ENCODE measurements around the gene PBX3.

DNA sequence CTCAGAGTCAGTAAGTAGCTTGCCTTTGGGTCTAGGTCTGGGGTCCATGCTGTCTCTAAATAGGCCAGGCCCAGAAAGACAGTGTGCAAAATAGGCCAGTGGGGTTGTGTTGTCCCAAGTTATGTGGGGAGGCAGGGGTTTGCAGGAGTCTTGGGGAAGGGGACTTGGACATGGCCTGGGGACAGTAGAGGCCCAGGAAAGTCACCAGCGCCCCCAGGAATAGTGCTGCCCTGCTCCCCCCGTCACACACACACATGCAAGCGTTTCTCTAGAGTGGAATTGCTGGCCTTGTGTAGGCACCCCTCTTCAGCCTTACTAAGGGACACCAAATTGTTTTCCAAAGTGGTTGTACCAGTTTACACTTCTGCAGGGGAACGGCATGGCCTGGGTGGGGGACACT lies 227.5 kb downstream of the PBX3 start:
- TF ChIP-seq, protein P1, sequence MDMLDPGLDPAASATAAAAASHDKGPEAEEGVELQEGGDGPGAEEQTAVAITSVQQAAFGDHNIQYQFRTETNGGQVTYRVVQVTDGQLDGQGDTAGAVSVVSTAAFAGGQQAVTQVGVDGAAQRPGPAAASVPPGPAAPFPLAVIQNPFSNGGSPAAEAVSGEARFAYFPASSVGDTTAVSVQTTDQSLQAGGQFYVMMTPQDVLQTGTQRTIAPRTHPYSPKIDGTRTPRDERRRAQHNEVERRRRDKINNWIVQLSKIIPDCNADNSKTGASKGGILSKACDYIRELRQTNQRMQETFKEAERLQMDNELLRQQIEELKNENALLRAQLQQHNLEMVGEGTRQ (IDR thresholded peaks at IDR 0.05; ENCODE audit: low read depth, low read length) = no peak
- TF ChIP-seq, protein P1 (CRISPR knock-in tag; IDR thresholded peaks at IDR 0.05; ENCODE audit: borderline replicate concordance) = no peak
- no peak for TF ChIP-seq ZNF543 (CRISPR knock-in tag; IDR thresholded peaks at IDR 0.05)
- TF ChIP-seq, protein P2, sequence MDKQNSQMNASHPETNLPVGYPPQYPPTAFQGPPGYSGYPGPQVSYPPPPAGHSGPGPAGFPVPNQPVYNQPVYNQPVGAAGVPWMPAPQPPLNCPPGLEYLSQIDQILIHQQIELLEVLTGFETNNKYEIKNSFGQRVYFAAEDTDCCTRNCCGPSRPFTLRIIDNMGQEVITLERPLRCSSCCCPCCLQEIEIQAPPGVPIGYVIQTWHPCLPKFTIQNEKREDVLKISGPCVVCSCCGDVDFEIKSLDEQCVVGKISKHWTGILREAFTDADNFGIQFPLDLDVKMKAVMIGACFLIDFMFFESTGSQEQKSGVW (CRISPR knock-in tag; IDR thresholded peaks at IDR 0.05; ENCODE audit: borderline replicate concordance) = no peak
- TF ChIP-seq, protein P3, sequence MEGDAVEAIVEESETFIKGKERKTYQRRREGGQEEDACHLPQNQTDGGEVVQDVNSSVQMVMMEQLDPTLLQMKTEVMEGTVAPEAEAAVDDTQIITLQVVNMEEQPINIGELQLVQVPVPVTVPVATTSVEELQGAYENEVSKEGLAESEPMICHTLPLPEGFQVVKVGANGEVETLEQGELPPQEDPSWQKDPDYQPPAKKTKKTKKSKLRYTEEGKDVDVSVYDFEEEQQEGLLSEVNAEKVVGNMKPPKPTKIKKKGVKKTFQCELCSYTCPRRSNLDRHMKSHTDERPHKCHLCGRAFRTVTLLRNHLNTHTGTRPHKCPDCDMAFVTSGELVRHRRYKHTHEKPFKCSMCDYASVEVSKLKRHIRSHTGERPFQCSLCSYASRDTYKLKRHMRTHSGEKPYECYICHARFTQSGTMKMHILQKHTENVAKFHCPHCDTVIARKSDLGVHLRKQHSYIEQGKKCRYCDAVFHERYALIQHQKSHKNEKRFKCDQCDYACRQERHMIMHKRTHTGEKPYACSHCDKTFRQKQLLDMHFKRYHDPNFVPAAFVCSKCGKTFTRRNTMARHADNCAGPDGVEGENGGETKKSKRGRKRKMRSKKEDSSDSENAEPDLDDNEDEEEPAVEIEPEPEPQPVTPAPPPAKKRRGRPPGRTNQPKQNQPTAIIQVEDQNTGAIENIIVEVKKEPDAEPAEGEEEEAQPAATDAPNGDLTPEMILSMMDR (CRISPR knock-in tag; IDR thresholded peaks at IDR 0.05) = no peak

Data from HepG2 (cell line).